ENCODE measurements around the gene ESRRG.

DNA sequence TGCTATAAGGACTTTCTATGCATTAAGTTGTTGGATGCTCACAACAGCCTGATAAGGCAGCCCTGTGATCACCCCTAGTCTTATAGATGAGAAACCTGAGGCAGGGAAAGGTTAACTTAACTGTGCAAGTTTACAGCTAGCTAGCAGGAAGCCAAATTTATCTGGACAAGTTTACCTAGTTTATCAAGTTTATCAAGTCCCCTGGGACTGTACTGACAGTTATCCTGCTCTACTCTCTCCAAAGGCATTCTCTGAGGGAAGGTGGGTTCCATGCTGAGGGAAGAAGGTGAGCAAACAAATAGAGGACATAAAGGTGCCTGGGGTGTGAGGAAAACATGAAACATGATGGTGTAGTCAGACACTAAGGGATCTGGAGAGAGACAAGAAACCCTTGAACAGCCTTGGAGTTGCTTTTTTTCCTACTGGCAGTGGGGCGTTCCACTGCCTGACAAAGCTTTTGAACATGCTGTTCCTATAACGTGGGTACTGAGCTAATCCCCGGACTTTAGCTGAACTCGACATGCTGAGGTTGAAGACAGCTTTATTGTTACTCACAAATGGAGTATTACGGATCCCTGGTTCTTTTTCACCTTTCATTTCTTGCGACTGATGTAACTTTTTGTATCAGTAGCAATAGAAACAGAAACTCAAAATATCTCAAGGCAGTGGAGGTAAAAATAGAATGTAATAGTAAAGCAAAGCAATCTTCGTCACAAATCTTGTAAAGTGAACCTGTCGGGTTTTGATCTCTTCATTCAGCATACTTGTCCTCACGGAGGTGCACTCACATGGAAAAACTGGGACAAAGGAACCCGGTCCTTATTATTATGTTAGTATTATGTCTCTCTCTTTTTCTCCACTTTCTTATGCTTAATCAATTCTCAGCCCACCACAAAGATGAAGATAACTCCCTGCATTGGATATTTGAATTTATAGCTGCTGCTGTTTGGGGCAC is 42.4 kb upstream of the ESRRG start:
- TF ChIP-seq, protein P1, sequence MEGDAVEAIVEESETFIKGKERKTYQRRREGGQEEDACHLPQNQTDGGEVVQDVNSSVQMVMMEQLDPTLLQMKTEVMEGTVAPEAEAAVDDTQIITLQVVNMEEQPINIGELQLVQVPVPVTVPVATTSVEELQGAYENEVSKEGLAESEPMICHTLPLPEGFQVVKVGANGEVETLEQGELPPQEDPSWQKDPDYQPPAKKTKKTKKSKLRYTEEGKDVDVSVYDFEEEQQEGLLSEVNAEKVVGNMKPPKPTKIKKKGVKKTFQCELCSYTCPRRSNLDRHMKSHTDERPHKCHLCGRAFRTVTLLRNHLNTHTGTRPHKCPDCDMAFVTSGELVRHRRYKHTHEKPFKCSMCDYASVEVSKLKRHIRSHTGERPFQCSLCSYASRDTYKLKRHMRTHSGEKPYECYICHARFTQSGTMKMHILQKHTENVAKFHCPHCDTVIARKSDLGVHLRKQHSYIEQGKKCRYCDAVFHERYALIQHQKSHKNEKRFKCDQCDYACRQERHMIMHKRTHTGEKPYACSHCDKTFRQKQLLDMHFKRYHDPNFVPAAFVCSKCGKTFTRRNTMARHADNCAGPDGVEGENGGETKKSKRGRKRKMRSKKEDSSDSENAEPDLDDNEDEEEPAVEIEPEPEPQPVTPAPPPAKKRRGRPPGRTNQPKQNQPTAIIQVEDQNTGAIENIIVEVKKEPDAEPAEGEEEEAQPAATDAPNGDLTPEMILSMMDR (IDR thresholded peaks at IDR 0.05): no peak
- TF ChIP-seq POLR2A (IDR thresholded peaks at IDR 0.05) (no peak), EP300 (IDR thresholded peaks at IDR 0.05) (peak in 2 of 4 donors; percentile 10 to 22)
